Fibroblast of villous mesenchyme (primary cell): ENCODE results near the gene SSTR1. TPM values are rescaled to one million over a fixed set of nuclear protein-coding genes. Genes with fewer than 3 reads are reported as not detected.

ENCODE experiments used
- DNase-seq: peaks from one replicate; pipeline ENCODE4 v3.0.0-alpha.2; 2010; ENCODE audit warnings: low read depth
- H3K4me3 ChIP-seq: 2 replicates; pipeline ENCODE4 v1.5.1; 2011; ENCODE audit warnings: low read depth, mild to moderate bottlenecking, low read length
- total RNA-seq: library from RNA; depleted of rRNA; stranded (reverse); fragments of >200 nt; gene quantifications from 2 replicates; pipeline ENCODE4 v1.2.3, GENCODE V29; 2012
- TF ChIP-seq, protein P1 (sequence below): IDR thresholded peaks from 2 replicates; pipeline ENCODE4 v1.5.1; 2012; ENCODE audit warnings: low read depth, mild to moderate bottlenecking, low read length; ENCODE audit not compliant: insufficient read depth

SSTR1 gene
- total RNA-seq, 1 donor = 57.9 TPM

- no peak for DNase-seq
Measured at GRCh38 chr14:38253676-38254075, 46.0 kb downstream of the SSTR1 start.

DNA sequence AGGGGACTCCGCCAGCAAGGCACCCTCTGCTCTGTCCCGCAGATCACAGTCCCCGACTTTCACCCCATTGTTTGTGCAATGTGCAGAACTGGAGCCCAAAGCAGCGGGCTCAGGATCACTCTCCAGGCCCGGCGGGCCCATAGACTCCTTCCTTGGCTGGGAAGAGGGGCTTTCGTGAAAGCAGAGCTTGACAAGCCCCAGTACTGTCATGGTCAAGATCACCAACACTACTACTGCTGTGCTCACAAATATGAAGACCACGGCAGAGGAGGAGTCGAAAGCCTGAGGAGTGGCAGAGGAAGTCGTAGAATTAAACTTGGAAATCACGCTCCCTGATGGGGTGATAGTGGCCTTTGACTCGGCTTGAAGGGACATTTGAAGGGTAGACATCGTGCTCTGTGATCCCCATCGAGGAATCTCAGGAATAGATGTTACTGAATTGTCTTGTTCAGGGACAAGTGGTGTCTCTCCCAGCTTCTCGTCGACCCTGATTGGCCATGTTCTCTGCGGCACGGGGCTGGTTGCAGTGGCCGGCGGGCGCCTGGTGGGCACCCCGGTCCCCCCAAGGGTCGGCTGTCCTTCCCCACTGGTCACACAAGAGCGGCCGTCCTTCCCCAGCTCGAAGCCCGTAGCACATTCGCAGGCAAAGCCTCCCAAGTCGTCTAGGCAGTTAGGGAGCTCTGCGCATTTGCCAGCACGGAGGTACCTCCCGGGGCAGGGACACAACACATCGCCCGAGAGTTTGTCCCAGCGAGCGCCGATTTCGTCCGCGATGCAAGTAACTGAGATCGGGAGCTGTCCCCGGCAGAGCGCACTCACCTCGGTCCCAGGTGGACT, 47.1 kb downstream of the SSTR1 start:
- TF ChIP-seq, protein P1, sequence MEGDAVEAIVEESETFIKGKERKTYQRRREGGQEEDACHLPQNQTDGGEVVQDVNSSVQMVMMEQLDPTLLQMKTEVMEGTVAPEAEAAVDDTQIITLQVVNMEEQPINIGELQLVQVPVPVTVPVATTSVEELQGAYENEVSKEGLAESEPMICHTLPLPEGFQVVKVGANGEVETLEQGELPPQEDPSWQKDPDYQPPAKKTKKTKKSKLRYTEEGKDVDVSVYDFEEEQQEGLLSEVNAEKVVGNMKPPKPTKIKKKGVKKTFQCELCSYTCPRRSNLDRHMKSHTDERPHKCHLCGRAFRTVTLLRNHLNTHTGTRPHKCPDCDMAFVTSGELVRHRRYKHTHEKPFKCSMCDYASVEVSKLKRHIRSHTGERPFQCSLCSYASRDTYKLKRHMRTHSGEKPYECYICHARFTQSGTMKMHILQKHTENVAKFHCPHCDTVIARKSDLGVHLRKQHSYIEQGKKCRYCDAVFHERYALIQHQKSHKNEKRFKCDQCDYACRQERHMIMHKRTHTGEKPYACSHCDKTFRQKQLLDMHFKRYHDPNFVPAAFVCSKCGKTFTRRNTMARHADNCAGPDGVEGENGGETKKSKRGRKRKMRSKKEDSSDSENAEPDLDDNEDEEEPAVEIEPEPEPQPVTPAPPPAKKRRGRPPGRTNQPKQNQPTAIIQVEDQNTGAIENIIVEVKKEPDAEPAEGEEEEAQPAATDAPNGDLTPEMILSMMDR = no peak
- H3K4me3 ChIP-seq = peak overlapping the region; percentile 34
- DNase-seq = peak; percentile 19

More at GRCh38 chr14:38253676-38254075, 46.0 kb downstream of the SSTR1 start:
- no peak overlapping the region for H3K4me3 ChIP-seq
- TF ChIP-seq, protein P1 = no peak

DNA sequence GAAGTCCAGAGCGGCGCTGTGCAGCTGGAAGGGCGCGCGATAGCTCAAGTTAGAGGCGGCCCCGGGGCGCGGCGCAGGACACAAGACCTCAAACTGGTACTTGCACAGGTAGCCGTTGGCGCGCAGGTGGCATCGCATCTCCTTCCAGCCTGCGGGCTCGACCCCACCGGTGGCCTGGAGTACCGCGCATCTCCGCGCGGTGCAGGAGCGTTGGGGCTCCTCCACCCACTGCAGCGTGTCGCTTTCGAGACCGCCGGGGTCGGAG, 47.6 kb downstream of the SSTR1 start:
- DNase-seq = no peak
- H3K4me3 ChIP-seq = peak overlapping the region; percentile 34
- TF ChIP-seq, protein P1 = no peak

- DNase-seq = no peak
- TF ChIP-seq, protein P1 = no peak
- H3K4me3 ChIP-seq = peak within 1 kb of the TSS; percentile 34
Measured at GRCh38 chr14:38255673-38256532, 48.2 kb downstream of the SSTR1 start, which contains the start of gene CLEC14A. Gene CLEC14A, minus strand, starts transcription at chr14:38256093. Its CDS starts 71 bp downstream, at chr14:38256022.

DNA sequence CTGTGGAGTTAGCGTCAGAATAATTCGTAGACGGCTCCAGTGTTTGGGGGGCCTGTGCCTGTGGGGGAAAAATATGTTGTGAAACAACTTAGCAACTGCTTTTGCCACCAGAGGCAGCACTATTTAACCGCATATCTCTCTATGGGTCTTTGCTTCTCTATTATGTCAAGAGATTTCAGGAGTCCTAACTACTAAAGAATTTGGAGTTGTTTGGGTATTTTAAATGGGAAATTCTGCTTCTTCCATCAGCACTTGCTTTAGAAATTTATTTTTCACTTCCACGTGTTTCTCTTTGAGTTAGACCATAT, 48.8 kb downstream of the SSTR1 start:
- H3K4me3 ChIP-seq = no peak overlapping the region
- TF ChIP-seq, protein P1 = no peak
- DNase-seq = no peak

DNA sequence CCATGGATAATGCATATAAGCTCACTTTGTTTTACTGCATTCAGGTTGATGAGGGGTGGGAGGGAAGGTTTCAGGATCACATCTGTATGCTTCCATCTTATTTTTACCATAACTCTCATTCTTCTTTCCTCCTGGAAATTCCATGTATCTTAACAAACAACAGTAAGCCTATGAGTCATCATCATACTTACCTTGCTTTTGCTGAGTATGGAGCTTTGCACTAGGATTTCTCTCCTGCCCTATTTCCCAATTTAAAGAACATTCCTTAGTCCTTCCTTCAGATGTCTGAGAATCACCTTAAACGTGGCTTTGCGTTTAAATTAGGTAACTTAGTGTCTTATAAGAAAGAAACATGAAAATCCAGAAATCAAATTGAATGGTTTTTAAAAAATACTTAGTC, 49.8 kb downstream of the SSTR1 start:
- H3K4me3 ChIP-seq = no peak overlapping the region
- DNase-seq = no peak
- TF ChIP-seq, protein P1 = no peak
